Prostate gland (tissue), 2 donors: Measurements from ENCODE around the gene TBC1D22A. TPM values are rescaled to one million over a fixed set of nuclear protein-coding genes. Genes with fewer than 3 reads are reported as not detected.

Source experiments
- DNase-seq: peaks from one replicate; pipeline ENCODE4 v3.0.0-alpha.2; 2019; ENCODE audit warnings: low spot score
- H3K27ac ChIP-seq, 2 donors: fragments of 200-600 bp; sonication (generic); 2 replicates each; pipeline ENCODE4 v1.5.1; 2017 to 2019
- H3K27me3 ChIP-seq: fragments of 200-600 bp; sonication (generic); replicated peaks from 2 replicates; pipeline ENCODE4 v1.5.1; 2019; ENCODE audit not compliant: insufficient read depth
- H3K36me3 ChIP-seq, 2 donors: fragments of 200-600 bp; sonication (generic); 1 replicate in 1 of 2; 2 replicates in 1 of 2; pipeline versions ENCODE4 v1.5.1 to v1.8.1; 2017 to 2019
- H3K4me1 ChIP-seq: fragments of 200-600 bp; sonication (generic); replicated peaks from 2 replicates; pipeline ENCODE4 v1.5.1; 2019
- H3K4me3 ChIP-seq, 2 donors: fragments of 200-600 bp; sonication (generic); 2 replicates each; pipeline ENCODE4 v1.5.1; 2017 to 2019
- H3K9me3 ChIP-seq: fragments of 200-600 bp; sonication (generic); 2 replicates; pipeline ENCODE4 v1.5.1; 2017
- POLR2A ChIP-seq: fragments of 450-650 bp; IDR thresholded peaks from one replicate; pipeline ENCODE4 v1.6.1; 2016; ENCODE audit warnings: antibody characterized with exemption, mild to moderate bottlenecking
- POLR2AphosphoS5 ChIP-seq: sonication (generic); formaldehyde crosslinking; IDR thresholded peaks from one replicate; pipeline ENCODE4 v1.6.1; 2017; ENCODE audit warnings: antibody characterized with exemption
- WGBS: methylation state at CpG from one replicate; pipeline ENCODE4 v1.1.5; 2018; 5-methylcytosine and 5-hydroxymethylcytosine counted together
- intact Hi-C: fragments of 100-400 bp; cut with DNase I; formaldehyde crosslinking; loops from one replicate; pipeline ENCODE4 v1.14.2; 2022
- total RNA-seq, 2 donors: library from RNA; depleted of rRNA; stranded (reverse); fragments of >200 nt; gene quantifications; one replicate each; pipeline ENCODE4 v1.1.0, GENCODE V29; 2016
- TF ChIP-seq, protein P1 (sequence below), 4 experiments: fragments of 200-600 bp in 2 of 4; fragments of 450-650 bp in 2 of 4; sonication (generic) in 2 of 4; IDR thresholded peaks; 1 replicate in 3 of 4; 2 replicates in 1 of 4; pipeline ENCODE4 v1.5.1; 2016 to 2019; ENCODE audit warnings: antibody characterized with exemption in 4 of 4, mild to moderate bottlenecking in 2 of 4, moderate library complexity in 2 of 4

TBC1D22A gene
- total RNA-seq, 2 donors from 2014 or later = 16.0 to 30.7 TPM

DNA sequence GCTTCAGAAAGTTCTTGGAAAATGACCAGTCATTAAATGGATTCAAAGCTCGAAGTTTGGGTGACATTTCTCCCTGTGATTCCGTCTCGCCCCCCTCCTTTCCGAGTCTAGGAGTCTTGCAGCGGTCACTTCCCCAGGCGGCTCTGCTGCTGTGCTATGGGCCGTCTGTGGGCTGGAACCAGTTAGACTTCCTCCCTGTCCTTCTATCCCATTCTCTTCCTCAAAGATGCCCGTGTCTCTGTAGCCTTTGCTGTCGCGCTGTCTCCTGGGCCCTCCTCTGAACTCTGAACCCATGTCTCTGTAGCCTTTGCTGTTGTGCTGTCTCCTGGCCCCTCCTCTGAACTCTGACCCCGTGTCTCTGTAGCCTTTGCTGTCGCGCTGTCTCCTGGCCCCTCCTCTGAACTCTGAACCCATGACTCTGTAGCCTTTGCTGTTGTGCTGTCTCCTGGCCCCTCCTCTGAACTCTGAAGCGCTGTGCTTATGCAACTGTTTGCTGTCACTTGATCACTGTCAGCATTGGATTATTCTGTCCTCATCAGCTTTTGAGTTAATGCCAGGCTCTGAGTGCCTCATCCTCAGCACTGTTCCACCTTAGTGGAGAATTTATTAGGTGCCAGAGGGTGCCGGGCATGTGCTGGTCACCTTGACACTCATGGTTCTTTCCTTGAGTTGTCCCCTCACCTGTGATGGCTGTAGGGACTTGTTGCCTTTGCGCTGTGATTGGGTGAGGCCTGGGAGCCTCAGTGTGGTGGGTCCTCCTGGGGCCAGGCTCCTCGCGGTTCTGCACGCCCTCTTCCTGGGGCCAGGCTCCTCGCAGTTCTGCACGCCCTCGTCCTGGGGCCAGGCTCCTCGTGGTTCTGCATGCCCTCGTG is 173.3 kb downstream of the TBC1D22A start:
- intact Hi-C loops = no loop called here
- H3K4me1 ChIP-seq = no peaks in the 10 kb centered on the region
- H3K27me3 ChIP-seq = no peaks in the 10 kb centered on the region
- H3K27ac ChIP-seq = no peak overlapping the region
- H3K4me3 ChIP-seq = no peak overlapping the region
- WGBS = 83% methylated on average over 24 of the region's 24 CpGs
- H3K36me3 ChIP-seq = no peaks in the 10 kb centered on the region
- H3K9me3 ChIP-seq = no peaks in the 10 kb centered on the region
- TF ChIP-seq POLR2A (no peak), POLR2AphosphoS5 (peak; percentile 6)
- DNase-seq = peak; percentile 19

DNA sequence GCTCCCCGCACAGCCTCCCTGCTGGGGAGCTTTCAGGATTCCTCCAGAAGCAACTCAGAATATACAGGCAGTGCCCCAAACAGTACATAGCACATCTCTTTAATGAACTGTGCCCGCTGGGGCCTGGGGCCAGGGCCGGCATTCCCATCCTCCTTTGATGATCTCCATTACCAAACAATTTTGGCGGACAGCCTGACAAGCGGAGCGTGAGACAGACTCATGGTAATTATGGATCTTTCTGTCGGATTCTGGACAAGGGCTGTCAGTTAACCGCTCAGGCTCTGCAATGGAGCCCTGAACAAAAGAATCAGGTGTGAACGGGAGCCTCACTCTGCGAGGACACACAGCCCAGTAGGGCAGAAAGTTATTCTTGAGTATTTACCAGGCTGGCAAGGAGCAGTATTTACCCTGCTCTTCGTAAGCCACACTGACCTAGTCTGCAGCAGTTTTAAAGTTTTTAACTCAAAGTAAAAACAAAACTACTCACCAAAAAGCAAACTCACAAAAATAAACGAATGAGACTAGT is 174.0 kb downstream of the TBC1D22A start:
- TF ChIP-seq POLR2AphosphoS5 (no peak), POLR2A (no peak)
- TF ChIP-seq, protein P1, sequence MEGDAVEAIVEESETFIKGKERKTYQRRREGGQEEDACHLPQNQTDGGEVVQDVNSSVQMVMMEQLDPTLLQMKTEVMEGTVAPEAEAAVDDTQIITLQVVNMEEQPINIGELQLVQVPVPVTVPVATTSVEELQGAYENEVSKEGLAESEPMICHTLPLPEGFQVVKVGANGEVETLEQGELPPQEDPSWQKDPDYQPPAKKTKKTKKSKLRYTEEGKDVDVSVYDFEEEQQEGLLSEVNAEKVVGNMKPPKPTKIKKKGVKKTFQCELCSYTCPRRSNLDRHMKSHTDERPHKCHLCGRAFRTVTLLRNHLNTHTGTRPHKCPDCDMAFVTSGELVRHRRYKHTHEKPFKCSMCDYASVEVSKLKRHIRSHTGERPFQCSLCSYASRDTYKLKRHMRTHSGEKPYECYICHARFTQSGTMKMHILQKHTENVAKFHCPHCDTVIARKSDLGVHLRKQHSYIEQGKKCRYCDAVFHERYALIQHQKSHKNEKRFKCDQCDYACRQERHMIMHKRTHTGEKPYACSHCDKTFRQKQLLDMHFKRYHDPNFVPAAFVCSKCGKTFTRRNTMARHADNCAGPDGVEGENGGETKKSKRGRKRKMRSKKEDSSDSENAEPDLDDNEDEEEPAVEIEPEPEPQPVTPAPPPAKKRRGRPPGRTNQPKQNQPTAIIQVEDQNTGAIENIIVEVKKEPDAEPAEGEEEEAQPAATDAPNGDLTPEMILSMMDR (IDR thresholded peaks at IDR 0.05) = no peak
- intact Hi-C loops = no loop called here
- Histone ChIP-seq H3K36me3 (no peaks in the 10 kb centered on the region), H3K27me3 (no peaks in the 10 kb centered on the region), H3K4me1 (no peaks in the 10 kb centered on the region), H3K4me3 (no peak overlapping the region), H3K27ac (no peak overlapping the region), H3K9me3 (no peaks in the 10 kb centered on the region)
- no peak for DNase-seq
- WGBS = 56% methylated on average over 12 of the region's 12 CpGs

DNA sequence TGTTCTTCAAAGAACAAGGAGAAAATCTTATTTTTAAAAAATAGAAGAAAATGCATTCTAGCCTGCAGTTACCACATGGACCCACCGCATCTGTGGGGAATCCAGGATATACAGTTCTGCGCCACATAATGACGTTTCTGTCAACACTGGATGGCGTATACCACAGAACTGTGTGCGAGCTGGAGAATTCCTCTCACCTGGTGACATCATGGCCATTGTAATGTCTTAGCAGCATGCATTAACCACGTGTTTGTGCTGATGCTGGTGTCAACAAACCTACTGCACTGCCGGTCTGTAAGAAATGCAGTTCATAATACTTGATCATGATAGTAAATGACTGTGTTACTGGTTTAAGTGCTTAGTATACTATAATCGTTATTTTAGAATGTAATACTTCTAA is 174.7 kb downstream of the TBC1D22A start:
- no peaks in the 10 kb centered on the region for H3K4me1 ChIP-seq
- H3K9me3 ChIP-seq = no peaks in the 10 kb centered on the region
- 94% methylated on average over 8 of the region's 8 CpGs for WGBS
- H3K27me3 ChIP-seq = no peaks in the 10 kb centered on the region
- no peak overlapping the region for H3K27ac ChIP-seq
- intact Hi-C loops = no loop called here
- no peaks in the 10 kb centered on the region for H3K36me3 ChIP-seq
- no peak overlapping the region for H3K4me3 ChIP-seq
- TF ChIP-seq, protein P1 (IDR thresholded peaks at IDR 0.05) = no peak
- no peak for TF ChIP-seq POLR2AphosphoS5
- TF ChIP-seq POLR2A = no peak
- no peak for DNase-seq

DNA sequence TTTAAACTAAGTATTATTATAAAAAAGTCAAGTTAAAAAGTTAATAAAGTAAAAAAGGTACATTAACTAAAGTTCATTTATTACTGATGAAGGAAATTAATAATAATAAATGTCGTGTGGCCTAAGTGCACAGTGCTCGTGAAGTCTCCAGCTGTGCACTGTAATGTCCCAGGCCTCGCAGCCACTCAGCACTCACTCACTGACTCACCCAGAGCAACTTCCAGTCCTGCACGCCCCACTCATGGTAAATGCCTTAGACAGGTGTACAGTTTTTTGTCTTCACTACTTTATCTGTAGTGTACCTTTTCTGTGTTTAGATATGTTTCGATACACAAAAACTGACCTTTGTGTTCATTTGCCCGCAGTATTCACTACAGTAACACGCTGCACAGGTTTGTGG is 175.5 kb downstream of the TBC1D22A start:
- H3K4me3 ChIP-seq = no peak overlapping the region
- H3K4me1 ChIP-seq = no peaks in the 10 kb centered on the region
- H3K36me3 ChIP-seq = no peaks in the 10 kb centered on the region
- no peak for DNase-seq
- no peaks in the 10 kb centered on the region for H3K9me3 ChIP-seq
- WGBS = 93% methylated on average over 7 of the region's 7 CpGs
- no peak for TF ChIP-seq POLR2AphosphoS5
- TF ChIP-seq, protein P1 (IDR thresholded peaks at IDR 0.05) = no peak
- no peak for TF ChIP-seq POLR2A
- intact Hi-C loops = no loop called here
- no peak overlapping the region for H3K27ac ChIP-seq
- H3K27me3 ChIP-seq = no peaks in the 10 kb centered on the region

DNA sequence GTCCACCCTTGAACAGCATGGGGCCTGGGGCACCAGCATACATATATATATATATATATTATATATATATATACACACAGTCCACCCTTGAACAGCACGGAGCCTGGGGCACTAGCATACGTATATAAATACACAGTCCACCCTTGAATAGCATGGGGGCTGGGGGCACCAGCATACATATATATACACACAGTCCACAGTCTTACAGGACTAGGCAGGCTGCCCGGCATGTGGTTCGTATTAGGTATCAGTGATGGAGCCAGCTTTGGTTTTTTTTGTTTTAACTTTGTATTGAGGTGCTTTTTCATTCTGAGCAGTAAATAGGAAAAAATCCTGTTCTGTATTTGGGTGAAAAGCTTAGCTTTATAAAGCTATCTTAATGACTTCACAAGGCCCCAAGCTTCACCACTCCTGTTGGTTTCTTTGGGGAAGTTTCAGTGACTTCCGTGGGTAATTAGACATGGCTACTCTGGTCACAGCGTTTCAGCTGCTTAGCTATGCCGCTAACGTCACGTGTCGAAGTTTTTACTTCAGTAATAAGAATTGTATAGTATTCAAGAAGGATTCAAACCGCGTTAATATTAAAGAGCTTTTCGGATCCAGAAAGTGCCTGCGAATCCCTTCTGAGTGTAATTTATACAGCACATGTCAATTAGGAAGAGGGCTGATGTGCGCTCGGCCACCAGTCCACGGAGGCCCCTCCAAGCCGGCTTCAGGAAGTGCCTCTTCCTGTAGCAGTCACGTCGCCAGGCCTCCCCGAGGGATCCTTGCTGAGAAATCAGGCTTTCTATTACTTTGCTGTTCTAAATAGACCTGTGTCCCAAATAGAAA is 179.7 kb downstream of the TBC1D22A start:
- intact Hi-C loops = no loop called here
- no peaks in the 10 kb centered on the region for H3K36me3 ChIP-seq
- TF ChIP-seq POLR2AphosphoS5 (no peak), POLR2A (no peak)
- TF ChIP-seq, protein P1 (IDR thresholded peaks at IDR 0.05) = no peak
- H3K27ac ChIP-seq = no peak overlapping the region
- no peaks in the 10 kb centered on the region for H3K9me3 ChIP-seq
- WGBS = 83% methylated on average over 21 of the region's 21 CpGs
- H3K4me1 ChIP-seq = no peaks in the 10 kb centered on the region
- no peaks in the 10 kb centered on the region for H3K27me3 ChIP-seq
- H3K4me3 ChIP-seq = no peak overlapping the region
- DNase-seq = no peak
